NCI-H1417 (cell line): ENCODE data around the gene INHBC.
"Not testable (repeated sequence)": the region's sequence is repeated elsewhere in the genome, so short reads cannot be mapped to it uniquely, and the experiment has no call there.

Source experiments
- DNase-seq, 3 experiments: peaks; one replicate each; lab custom pipeline; 2025; lab: John Stamatoyannopoulos, UW

INHBC gene, protein sequence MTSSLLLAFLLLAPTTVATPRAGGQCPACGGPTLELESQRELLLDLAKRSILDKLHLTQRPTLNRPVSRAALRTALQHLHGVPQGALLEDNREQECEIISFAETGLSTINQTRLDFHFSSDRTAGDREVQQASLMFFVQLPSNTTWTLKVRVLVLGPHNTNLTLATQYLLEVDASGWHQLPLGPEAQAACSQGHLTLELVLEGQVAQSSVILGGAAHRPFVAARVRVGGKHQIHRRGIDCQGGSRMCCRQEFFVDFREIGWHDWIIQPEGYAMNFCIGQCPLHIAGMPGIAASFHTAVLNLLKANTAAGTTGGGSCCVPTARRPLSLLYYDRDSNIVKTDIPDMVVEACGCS

DNA sequence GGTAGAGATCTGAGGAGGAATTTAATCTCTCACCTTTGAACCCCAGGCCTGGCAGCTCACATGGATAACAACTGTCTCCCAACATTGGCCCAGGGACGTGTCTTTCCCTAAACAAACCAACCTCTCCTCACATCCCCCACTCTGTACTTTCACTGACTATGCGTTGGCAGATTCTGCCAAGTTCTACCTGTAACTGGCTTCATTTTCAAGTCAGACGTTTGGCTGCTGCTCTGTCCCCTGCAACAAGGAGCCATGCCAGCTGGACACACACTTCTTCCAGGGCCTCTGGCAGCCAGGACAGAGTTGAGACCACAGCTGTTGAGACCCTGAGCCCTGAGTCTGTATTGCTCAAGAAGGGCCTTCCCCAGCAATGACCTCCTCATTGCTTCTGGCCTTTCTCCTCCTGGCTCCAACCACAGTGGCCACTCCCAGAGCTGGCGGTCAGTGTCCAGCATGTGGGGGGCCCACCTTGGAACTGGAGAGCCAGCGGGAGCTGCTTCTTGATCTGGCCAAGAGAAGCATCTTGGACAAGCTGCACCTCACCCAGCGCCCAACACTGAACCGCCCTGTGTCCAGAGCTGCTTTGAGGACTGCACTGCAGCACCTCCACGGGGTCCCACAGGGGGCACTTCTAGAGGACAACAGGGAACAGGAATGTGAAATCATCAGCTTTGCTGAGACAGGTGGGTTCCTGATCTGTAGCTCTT is at the start of gene INHBC:
Gene INHBC, plus strand, starts transcription at position 268 of the 707 bp plus-strand sequence. Its CDS starts 103 bp downstream, at position 371.
- no peak for DNase-seq

DNA sequence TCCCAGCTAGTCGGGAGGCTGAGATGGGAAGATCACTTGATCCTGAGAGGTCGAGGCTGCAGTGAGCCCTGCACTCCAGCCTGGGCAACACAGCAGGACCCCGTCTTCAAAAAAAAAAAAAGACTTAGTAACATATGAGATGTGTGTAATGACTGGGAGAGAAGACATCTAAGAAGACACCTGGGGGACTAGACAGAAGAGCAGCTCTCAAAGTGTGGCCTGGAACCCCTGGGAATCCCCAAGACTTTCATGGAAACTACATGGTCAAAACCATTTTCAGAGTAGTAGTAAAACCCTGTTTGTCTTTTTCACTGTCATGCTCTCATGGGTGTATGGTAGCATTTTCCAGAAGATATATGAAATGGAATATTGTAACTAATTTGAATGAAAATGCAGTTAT is 49.0 kb upstream of the INHBC start:
- no peak for DNase-seq

DNA sequence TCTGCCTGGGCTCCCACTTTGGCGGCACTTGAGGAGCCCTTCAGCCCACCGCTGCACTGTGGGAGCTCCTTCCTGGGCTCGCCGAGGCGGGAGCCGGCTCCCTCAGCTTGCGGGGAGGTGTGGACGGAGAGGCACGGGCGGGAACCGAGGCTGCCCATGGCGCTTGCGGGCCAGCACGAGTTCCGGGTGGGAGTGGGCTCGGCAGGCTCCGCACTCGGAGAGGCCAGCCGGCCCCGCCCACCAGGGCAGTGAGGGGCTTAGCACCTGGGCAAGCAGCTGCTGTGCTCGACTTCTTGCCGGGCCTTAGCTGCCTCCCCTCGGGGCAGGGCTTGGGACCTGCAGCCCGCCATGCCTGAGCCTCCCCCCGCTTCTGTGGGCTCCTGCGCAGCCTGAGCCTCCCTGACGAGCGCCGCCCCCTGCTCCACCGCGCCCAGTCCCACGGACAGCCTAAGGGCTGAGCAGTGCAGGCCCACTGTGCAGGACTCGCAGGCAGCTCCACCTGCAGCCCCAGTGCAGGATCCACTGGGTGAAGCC is 48.3 kb upstream of the INHBC start:
- no peak for DNase-seq

DNA sequence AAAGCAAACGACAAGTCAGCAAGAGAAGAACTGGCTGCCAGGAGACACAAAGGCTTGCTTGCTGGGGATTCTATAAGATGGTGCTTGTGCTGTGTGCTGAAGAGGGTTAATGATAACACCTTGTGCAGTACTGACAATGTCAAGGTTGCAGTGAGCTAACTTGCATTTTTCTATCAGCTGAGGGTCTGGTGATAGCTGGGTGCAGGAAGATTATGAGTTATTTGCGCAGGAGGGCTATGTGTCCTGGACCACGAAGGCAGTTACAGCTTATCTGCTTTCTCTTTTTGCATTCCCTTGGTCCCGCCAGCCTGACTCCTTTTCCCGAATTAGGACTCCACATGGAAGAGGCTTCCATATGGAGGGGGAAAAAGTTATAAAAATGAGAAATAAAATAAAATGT is 46.2 kb upstream of the INHBC start:
- no peak for DNase-seq

DNA sequence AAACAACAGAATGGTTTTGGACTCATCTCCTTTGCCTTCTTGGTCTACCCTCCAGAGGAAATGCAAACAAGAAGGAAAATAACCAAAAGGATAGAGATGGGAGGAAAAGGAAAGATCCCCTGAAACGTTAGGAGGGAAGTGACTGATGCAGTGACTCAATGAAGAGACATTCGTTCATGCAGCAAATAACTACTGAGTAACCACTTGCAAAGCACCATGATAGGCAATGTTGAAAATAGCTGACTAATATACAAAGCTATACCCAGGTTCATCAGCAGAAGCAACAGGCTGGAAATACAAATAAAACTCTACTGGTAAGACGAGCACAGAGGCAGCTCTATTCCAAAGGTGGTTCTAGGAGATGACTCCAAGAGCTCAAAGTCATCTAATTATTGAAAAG is 45.6 kb upstream of the INHBC start:
- DNase-seq, result no peak

DNA sequence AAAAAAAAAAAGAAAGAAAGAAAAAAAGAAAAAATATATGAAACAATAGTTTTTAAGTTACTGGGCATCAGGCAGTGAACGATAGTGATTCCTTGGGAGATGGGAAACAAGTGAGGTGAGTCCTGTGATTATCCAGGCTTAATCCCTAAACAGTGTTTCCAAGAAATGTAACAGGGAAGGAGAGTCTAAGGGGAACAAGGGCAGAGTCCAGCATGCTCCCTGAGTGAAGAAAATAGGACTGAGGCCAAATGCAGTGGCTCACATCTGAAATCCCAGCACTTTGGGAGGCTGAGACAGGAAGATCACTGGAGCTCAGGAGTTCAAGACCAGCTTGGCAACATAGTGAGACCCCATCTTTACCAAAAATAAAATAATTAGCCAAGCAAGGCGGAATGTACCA is 44.4 kb upstream of the INHBC start:
- no peak for DNase-seq

DNA sequence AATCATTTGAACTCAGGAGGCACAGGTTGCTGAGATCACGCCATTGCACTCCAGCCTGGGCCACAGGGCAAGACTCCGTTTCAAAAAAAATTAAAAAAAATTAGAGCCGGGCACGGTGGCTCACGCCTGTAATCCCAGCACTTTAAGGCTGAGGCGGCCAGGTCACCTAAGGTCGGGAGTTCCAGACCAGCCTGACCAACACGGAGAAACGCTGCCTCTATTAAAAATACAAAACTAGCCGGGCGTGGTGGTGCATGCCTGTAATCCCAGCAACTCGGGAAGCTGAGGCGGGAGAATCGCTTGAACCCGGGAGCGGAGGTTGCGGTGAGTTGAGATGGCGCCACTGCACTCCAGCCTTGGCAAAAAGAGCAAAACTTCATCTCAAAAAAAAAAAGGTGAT is 39.5 kb upstream of the INHBC start:
- DNase-seq, result no peak

DNA sequence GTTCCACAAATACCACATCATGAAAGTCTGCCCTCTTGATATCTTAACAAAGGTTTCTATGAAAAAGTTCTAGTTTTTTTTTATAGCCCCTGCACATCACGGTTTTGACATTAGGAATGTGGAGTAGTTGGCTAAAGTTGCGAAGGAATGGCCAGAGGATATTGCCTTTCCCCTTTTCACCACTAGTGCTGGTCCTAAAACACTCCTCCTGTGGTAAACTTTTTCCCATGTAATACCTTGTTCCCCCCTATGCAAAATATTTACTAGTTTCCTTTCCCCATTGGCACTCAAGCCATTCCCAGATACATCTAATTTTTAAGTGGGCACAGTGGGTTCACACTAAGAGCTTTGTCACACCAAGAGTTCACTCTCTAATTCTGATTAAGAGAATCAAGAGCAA is 37.1 kb upstream of the INHBC start:
- no peak for DNase-seq

DNA sequence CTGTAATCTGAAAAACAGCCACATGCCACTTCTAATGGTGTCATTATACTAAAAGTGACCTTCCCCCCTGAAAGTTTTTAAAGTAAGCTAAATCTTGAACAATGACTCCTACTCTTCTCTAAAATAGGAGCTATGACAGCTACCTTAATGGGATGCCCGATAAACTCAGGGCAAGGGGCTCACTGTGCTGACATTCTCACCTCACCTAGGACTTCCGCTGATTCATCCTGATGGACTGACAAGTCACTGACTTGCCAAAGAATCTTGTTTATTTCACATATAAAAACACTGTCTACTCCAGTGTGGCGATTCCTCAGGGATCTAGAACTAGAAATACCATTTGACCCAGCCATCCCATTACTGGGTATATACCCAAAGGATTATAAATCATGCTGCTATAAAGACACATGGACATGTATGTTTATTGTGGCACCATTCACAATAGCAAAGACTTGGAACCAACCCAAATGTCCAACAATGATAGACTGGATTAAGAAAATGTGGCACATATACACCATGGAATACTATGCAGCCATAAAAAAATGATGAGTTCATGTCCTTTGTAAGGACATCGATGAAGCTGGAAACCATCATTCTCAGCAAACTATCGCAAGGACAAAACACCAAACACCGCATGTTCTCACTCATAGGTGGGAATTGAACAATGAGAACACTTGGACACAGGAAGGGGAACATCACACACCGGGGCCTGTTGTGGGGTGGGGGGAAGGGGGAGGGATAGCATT is 34.7 kb upstream of the INHBC start:
- not testable (repeated sequence) for DNase-seq

DNA sequence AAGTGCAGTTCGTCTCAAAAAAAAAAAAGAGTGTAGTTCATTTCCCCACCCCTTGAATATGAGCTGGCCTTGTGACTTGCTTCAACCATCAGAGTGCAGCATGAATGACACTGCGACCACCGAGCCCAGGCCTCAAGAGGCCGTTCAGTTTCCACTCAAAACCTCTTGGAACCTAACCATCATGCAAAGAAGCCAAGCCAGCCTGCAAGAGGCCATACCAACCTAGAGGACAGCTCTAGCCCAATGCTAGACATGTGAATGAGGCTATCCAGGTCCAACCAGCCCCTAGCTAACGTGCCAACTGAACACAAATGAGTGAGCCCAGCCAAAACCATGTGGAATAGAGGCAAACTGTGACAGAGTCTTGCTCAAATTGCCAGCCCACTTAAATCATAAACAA is 33.4 kb upstream of the INHBC start:
- peak in 2 of 3 experiments; percentile 19 to 20 for DNase-seq

DNA sequence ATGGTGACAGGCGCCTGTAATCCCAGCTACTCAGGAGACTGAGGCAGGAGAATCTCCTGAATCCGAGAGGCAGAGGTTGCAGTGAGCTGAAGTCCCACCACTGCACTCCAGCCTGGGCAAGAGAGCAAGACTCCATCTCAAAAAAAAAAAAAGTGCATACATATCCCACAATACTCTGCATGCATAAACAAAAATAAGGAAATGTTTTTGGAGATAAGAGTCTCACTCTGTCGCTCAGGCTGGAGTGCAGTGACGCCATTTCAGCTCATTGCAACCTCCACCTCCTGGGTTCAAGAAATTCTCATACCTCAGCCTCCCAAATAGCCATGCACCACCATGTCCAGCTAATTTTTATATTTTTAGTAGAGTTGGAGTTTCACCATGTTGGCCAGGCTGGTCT is 32.4 kb upstream of the INHBC start:
- DNase-seq, result not testable (repeated sequence)

DNA sequence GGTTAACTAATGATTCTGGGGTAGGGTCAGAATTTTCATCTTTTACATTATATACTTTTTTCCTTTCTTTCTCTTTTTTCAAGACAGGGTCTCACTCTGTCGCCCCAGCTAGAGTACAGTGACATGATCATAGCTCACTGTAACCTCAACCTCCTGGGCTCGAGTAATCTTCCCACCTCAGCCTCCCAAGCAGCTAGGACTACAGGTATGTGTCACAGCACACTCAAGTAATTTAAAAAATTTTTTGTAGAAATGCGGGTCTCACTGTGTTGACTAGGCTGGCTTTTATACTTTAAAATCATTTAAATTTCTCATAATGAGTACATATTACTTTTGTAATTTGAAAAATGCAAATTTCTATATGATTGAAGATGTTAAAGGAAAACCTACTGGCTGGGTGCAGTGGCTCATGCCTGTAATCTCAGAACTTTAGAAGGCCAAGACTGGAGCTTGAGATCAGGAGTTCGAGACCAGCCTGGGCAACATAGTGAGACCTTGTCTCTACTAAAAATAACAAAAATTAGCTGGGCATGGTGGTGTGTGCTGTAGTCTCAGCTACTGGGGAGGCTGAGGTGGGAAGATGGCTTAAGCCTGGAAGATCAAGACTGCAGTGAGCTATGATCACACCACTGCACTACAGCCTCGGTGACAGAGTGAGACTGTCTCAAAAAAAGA is 29.5 kb upstream of the INHBC start:
- no peak for DNase-seq

DNA sequence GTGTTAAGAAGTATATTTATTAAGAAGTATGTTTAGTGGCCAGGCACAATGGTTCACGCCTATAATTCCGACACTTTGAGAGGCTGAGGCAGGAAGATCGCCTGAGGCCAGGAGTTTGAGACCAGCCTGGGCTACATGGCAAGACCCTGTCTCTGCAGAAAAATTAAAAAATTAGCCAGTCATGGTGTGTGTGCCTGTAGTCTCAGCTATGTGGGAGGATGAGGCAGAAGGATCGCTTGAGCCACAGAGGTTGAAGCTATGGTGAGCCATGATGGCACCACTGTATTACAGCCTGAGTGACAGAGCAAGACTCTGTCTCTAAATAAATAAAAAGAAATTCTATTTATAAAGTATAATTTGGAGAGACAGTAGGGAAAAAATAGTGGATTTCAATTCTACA is 24.1 kb upstream of the INHBC start:
- DNase-seq, result no peak

DNA sequence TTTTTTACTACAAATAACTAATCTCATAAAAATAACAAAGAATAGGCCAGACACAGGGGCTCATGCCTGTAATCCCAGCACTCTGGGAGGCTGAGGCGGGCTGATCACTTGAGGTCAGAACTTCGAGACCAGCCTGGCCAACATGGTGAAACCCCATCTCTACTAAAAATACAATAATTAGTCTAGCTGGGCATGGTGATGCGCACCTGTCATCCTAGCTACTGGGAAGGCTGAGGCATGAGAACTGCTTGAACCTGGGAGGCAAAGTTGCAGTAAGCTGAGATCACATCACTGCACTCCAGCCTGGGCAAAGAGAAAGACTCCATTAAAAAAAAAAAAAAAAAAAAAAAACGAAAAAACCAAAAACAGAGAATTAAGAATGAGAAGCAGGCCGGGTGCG is 20.4 kb upstream of the INHBC start:
- not testable (repeated sequence) for DNase-seq

DNA sequence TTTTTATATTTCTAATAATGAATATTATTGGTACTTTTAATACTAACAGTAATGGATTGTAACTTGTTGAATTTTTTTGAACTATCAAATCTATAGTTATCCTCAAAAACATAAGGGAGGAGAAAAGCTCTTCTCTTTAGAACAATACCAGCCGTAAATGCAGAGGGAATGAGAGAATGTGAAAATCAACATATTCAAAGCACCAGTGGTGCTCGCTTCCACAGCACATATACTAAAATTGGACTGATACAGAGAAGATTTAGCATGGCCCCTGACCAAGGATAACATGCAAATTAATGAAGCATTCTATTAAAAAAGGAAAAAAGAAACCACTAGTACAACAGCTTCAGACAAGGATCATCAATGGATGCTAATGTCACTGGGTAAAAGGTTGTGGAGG is 19.5 kb upstream of the INHBC start:
- DNase-seq, result no peak

DNA sequence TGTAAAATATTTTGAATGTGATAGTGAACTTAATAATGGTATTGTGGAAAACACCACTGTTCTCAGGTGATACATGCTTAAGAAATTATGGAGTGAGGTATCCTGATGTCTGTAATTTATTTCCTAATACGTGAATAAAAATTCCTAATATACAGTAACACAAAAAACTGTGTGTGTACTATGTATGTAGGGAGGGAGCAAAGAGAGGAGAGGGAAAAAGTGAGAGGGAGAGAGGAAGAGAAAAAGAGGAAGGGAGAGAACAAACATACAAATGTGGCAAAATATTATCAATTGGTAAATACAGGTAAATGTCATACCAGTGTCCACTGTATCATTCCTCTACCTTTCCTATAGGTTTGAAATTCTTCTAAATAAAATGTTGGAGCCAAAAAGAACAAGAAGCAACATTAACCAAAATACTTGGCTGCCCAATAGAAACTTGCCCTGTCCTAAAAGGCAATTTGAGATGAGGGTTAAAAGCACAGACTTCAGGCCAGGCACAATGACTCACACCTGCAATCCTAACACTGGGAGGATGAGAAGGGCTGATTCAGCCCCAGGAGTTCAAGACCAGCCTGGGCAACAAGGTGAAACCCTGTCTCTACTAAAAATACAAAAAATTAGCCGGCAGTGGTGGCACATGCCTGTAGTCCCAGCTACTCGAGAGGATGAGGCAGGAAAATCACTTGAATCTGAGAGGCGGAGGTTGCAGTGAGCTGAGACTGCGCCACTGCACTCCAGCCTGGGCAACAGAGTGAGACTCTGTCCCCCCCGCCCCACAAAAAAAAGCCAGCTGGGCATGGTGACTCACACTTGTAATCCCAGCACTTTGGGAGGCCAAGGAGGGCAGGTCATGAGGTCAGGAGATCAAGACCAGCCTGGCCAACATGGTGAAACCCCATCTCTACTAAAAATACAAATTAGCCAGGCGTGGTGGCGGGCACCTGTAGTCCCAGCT is 18.3 kb upstream of the INHBC start:
- no peak for DNase-seq

DNA sequence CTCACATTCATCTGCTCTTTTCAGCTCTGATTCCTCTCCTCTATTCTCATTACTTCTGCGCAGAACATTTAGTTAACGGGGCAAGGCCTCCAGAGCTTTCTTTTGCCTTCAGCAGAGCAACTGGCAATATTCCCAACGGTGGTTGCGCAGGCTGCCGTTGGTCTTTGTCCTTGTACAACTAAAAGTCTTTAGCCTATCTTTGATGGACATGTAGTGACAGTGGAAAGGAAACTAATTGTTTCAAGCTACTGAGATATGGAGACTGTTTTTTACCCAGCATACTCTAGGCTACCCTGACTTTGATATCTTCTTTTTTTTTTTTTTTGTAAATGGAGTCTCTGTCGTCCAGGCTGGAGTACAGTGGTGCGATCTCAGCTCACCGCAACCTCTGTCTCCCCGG is 16.3 kb upstream of the INHBC start:
- no peak for DNase-seq

DNA sequence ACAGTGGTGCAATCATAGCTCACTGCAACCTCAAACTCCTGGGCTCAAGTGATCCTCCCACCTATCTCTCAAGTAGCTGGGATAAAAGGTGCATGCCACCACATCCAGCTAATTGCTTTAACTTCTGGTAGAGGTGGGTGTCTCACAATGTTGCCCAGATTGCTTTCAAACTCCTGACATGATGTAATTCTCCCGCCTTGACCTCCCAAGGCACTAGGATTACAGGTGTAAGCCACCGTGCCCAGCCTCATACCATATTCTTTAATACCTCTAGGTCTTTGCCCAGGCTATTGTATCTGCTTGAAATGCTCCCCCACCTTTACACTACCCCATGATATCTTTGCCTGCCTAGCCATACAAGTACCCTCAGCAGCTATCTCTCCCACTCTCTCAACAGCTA is 15.1 kb upstream of the INHBC start:
- no peak for DNase-seq

DNA sequence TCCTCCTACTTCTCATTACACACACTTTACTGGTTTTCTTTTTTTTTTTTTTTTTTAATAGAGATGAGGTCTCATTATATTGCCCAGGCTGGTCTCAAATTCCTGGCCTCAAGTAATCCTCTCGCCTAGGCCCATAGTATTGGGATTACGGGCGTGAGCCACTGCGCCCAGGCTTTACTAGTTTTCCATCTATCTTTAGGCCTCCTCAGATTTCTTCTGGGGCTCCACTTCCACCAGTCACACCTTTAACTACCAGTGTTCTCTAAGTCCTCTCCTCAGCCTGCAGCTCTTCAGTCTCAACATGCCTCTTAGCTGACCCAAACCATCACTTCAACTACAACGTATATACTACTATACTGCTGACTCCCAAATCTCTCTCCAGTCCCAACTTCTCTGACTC is 14.1 kb upstream of the INHBC start:
- DNase-seq, result no peak

DNA sequence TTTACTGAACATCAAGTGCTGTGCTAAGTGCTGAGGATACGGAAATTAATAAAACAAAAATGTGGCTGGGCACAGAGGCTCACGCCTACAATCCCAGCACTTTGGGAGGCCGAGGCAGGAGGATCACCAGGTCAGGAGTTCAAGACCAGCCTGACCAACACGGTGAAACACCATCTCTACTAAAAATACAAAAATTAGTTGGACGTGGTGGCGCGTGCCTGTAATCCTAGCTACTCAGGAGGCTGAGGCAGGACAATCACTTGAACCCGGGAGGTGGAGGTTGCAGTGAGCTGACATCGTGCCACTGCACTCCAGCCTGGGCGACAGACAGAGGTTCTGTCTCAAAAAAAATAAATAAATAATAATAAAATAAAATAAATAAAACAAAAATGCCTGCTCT is 7.6 kb upstream of the INHBC start:
- DNase-seq, result not testable (repeated sequence)

DNA sequence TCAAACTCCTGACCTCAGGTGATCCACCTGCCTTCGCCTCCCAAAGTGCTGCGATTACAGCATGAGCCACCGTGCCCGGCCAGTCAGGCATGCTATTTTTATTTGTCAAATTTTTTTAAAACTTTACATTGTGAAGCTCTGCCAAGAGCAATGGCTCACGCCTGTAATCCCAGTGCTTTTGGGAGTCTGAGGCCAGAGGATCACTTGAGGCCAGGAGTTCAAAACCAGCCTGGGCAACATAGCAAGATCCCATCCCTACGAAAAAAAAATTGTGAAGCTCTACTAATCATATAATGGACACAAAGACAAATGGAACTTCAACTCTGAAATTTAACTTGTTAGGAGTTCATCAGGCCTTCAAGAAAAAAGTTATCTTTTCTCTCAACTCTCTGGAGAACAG is 5.6 kb upstream of the INHBC start:
- no peak for DNase-seq
